SK-N-SH treated with all-trans-retinoic acid at 6 μM for 48 hours (cell line): ENCODE measurements around the gene XBP1.

Source experiments
- CREB5 ChIP-seq: fragments of 250-450 bp; sonication (Bioruptor Pico); IDR thresholded peaks from 2 replicates; pipeline ENCODE4 v1.5.1; 2020; ENCODE audit warnings: low read depth, mild to moderate bottlenecking, moderate library complexity
- CSDC2 ChIP-seq: fragments of 250-450 bp; sonication (Bioruptor Pico); IDR thresholded peaks from 2 replicates; pipeline ENCODE4 v1.5.0; 2020; ENCODE audit warnings: mild to moderate bottlenecking, moderate library complexity
- ESRRG ChIP-seq: fragments of 250-450 bp; sonication (Bioruptor Pico); IDR thresholded peaks from 2 replicates; pipeline ENCODE4 v1.6.1; 2021; ENCODE audit warnings: mild to moderate bottlenecking
- ISL1 ChIP-seq: fragments of 250-450 bp; sonication (Bioruptor Pico); IDR thresholded peaks from 2 replicates; pipeline ENCODE4 v2.1.2; 2022; ENCODE audit warnings: mild to moderate bottlenecking, moderate library complexity
- OSR1 ChIP-seq: fragments of 250-450 bp; sonication (Bioruptor Pico); IDR thresholded peaks from 2 replicates; pipeline ENCODE4 v1.8.0; 2022; ENCODE audit warnings: moderate library complexity, mild to moderate bottlenecking, inconsistent platforms
- POU6F1 ChIP-seq: fragments of 250-450 bp; sonication (Bioruptor Pico); IDR thresholded peaks from 2 replicates; pipeline ENCODE4 v1.8.0; 2021; ENCODE audit warnings: low read depth, mild to moderate bottlenecking, moderate library complexity, borderline replicate concordance
- RARB ChIP-seq: fragments of 250-450 bp; sonication (Bioruptor Pico); IDR thresholded peaks from 2 replicates; pipeline ENCODE4 v1.8.0; 2021; ENCODE audit warnings: mild to moderate bottlenecking, moderate library complexity
- TSHZ2 ChIP-seq: fragments of 250-450 bp; sonication (Bioruptor Pico); IDR thresholded peaks from 2 replicates; pipeline ENCODE4 v1.5.0; 2020; ENCODE audit warnings: mild to moderate bottlenecking, moderate library complexity
- ZFP3 ChIP-seq: fragments of 250-450 bp; sonication (Bioruptor Pico); IDR thresholded peaks from 2 replicates; pipeline ENCODE4 v1.5.0; 2020; ENCODE audit warnings: mild to moderate bottlenecking, moderate library complexity
- ZNF565 ChIP-seq: fragments of 450-650 bp; formaldehyde crosslinking; conservative IDR thresholded peaks from 2 replicates; pipeline ENCODE4 v1.5.0; 2020; ENCODE audit warnings: low read depth, mild to moderate bottlenecking, moderate library complexity

- TF ChIP-seq CSDC2 (CRISPR knock-in tag) (no peak), ISL1 (no peak), TSHZ2 (CRISPR knock-in tag) (no peak), ESRRG (CRISPR knock-in tag) (no peak), RARB (no peak), OSR1 (CRISPR knock-in tag) (no peak), ZFP3 (CRISPR knock-in tag) (no peak), POU6F1 (CRISPR knock-in tag) (no peak), CREB5 (CRISPR knock-in tag) (no peak), ZNF565 (CRISPR knock-in tag) (no peak)
These were observed 31.0 kb upstream of the XBP1 start for GRCh38 chr22:28831140-28832072.
